Sigmoid colon (tissue), 7 donors: Measurements from ENCODE around the gene LCN1. TPM values are rescaled to one million over a fixed set of nuclear protein-coding genes. Genes with fewer than 3 reads are reported as not detected.
A peak's percentile ranks its signal among the peaks of the same experiment; 100 is the strongest.
"Not testable (repeated sequence)": the region's sequence is repeated elsewhere in the genome, so short reads cannot be mapped to it uniquely, and the experiment has no call there.

Source experiments
- DNase-seq: peaks from one replicate; pipeline ENCODE4 v3.0.0-alpha.2; 2019
- H3K27ac ChIP-seq, 4 donors: fragments of 200-600 bp; sonication (generic); one replicate each; pipeline ENCODE4 v1.5.1; 2016 to 2019; ENCODE audit warnings: mild to moderate bottlenecking in 1 of 4
- H3K27me3 ChIP-seq, 3 donors: fragments of 200-600 bp; sonication (generic); one replicate each; pipeline ENCODE4 v1.5.1; 2019; ENCODE audit warnings: mild to moderate bottlenecking in 1 of 3
- H3K36me3 ChIP-seq, 4 donors: fragments of 200-600 bp; sonication (generic); one replicate each; pipeline ENCODE4 v1.5.1; 2016 to 2019
- H3K4me1 ChIP-seq, 4 donors: fragments of 200-600 bp; sonication (generic); one replicate each; pipeline ENCODE4 v1.5.1; 2017 to 2019
- H3K4me3 ChIP-seq, 4 donors: fragments of 200-600 bp; sonication (generic); one replicate each; pipeline ENCODE4 v1.5.1; 2017 to 2019; ENCODE audit warnings: mild to moderate bottlenecking in 2 of 4, moderate library complexity in 1 of 4
- H3K9me3 ChIP-seq, 4 donors: fragments of 200-600 bp in 3 of 4; sonication (generic) in 3 of 4; one replicate each; pipeline versions ENCODE4 v1.5.1 to v1.6.1; 2013 to 2019
- CTCF ChIP-seq, 4 experiments: fragments of 450-650 bp in 3 of 4; fragments of 200-600 bp in 1 of 4; IDR thresholded peaks; one replicate each; pipeline ENCODE4 v1.5.1; 2016 to 2019; ENCODE audit warnings: antibody characterized with exemption in 4 of 4, mild to moderate bottlenecking in 3 of 4, moderate library complexity in 2 of 4
- EP300 ChIP-seq, 4 donors: sonication (generic); formaldehyde crosslinking; IDR thresholded peaks; one replicate each; pipeline ENCODE4 v1.6.1; 2017; ENCODE audit warnings: antibody characterized with exemption in 4 of 4
- POLR2A ChIP-seq, 2 donors: fragments of 450-650 bp; IDR thresholded peaks; one replicate each; pipeline ENCODE4 v1.6.1; 2016; ENCODE audit warnings: antibody characterized with exemption in 2 of 2, mild to moderate bottlenecking in 2 of 2, moderate library complexity in 2 of 2
- POLR2AphosphoS5 ChIP-seq, 4 donors: sonication (generic); formaldehyde crosslinking; IDR thresholded peaks; one replicate each; pipeline ENCODE4 v1.6.1; 2017; ENCODE audit warnings: antibody characterized with exemption in 4 of 4
- whole genome bisulfite sequencing, 2 donors: extraction: QIAGEN DNeasy Blood & Tissue Kit; methylation state at CpG; one replicate each; pipeline ENCODE4 v1.1.7; 2013; 5-methylcytosine and 5-hydroxymethylcytosine counted together
- intact Hi-C: fragments of 100-400 bp; cut with DNase I; formaldehyde crosslinking; loops from one replicate; pipeline ENCODE4 v1.15.1; 2023
- polyA plus RNA-seq, 3 donors: library from polyadenylated mRNA; stranded (reverse); fragments of 200-250 nt; gene quantifications; one replicate each; pipeline ENCODE4 v1.2.3, GENCODE V29; 2013
- total RNA-seq, 4 donors: library from RNA; depleted of rRNA; stranded (reverse); fragments of >200 nt; gene quantifications; one replicate each; pipeline ENCODE4 v1.1.0, GENCODE V29; 2016
- donor health status: healthy with polysubstance abuse.
- donor health status: Bipolar disorder and iron deficiency.
- donor health status: healthy.

The LCN1 gene
- total and polyA plus RNA-seq, 7 donors = 0.10 TPM; not detected in 6

- Histone ChIP-seq H3K27ac (no peak overlapping the region), H3K4me1 (no peaks in the 10 kb centered on the region), H3K4me3 (no peak overlapping the region), H3K27me3 (peaks cover 5 to 72% (median 23%) of the 10 kb centered on the region in 3 donors), H3K9me3 (no peaks in the 10 kb centered on the region), H3K36me3 (no peaks in the 10 kb centered on the region)
- DNase-seq = peak; percentile 53
- TF ChIP-seq POLR2AphosphoS5 (IDR thresholded peaks at IDR 0.05) = no peak
- TF ChIP-seq EP300 (IDR thresholded peaks at IDR 0.05) = no peak
- TF ChIP-seq CTCF (IDR thresholded peaks at IDR 0.05) = no peak
- TF ChIP-seq POLR2A (IDR thresholded peaks at IDR 0.05) = no peak
- intact Hi-C loops = no loop called here
- WGBS, 2 donors = 61 to 71% methylated on average over 30 of the region's 30 CpGs
Measured at GRCh38 chr9:135526730-135527571, 5.7 kb downstream of the LCN1 start.

DNA sequence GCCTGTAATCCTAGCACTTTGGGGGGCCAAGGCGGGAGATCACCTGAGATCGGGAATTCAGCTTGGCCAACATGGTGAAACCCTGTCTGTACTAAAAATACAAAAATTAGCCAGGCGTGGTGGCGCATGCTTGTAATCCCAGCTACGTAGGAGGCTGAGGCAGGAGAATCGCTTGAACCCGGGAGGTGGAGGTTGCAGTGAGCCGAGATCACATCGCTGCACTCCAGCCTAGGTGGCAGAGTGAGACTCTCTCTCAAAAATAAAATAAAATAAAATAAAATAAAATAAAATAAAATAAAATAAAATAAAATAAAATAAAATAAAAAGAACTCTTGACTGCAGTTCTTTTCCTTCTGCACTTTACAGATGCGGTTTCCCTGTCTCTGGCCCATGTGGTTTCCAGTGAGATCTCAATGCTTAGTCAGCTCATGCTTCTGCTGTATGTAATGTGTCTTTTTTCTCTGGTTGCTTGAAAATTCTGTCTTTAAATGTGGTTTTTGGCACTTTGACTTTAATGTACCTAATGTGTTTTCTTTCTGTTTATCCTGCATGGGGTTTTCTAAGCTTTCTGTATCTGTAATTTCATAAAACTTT, 7.7 kb downstream of the LCN1 start:
- H3K4me3 ChIP-seq, H3K9me3 ChIP-seq, H3K27ac ChIP-seq, H3K36me3 ChIP-seq, H3K4me1 ChIP-seq, intact Hi-C loops: not testable (repeated sequence)
- DNase-seq = peak; percentile 2
- H3K27me3 ChIP-seq = peaks cover 5 to 53% (median 8%) of the 10 kb centered on the region in 3 donors
- WGBS, 2 donors = 94 to 96% methylated on average over 10 of the region's 10 CpGs

- intact Hi-C loops = no loop called here
- DNase-seq = peak; percentile 20
- H3K4me1 ChIP-seq = no peaks in the 10 kb centered on the region
- H3K27ac ChIP-seq = no peak overlapping the region
- H3K27me3 ChIP-seq = peaks cover 1 to 44% (median 8%) of the 10 kb centered on the region in 3 donors
- H3K9me3 ChIP-seq = no peaks in the 10 kb centered on the region
- WGBS, 2 donors = 69 to 80% methylated on average over 5 of the region's 5 CpGs
- H3K36me3 ChIP-seq = no peaks in the 10 kb centered on the region
- TF ChIP-seq CTCF (IDR thresholded peaks at IDR 0.05) (no peak), EP300 (IDR thresholded peaks at IDR 0.05) (no peak), POLR2AphosphoS5 (IDR thresholded peaks at IDR 0.05) (no peak), POLR2A (IDR thresholded peaks at IDR 0.05) (no peak)
- no peak overlapping the region for H3K4me3 ChIP-seq
Measured at GRCh38 chr9:135530146-135530545, 8.9 kb downstream of the LCN1 start.

- no peaks in the 10 kb centered on the region for H3K36me3 ChIP-seq
- no peak overlapping the region for H3K4me3 ChIP-seq
- intact Hi-C loops = no loop called here
- peak; percentile 50 for DNase-seq
- WGBS, 2 donors = 91 to 93% methylated on average over 10 of the region's 10 CpGs
- TF ChIP-seq CTCF (IDR thresholded peaks at IDR 0.05) = no peak
- TF ChIP-seq POLR2A (IDR thresholded peaks at IDR 0.05) = no peak
- TF ChIP-seq POLR2AphosphoS5 (IDR thresholded peaks at IDR 0.05) = no peak
- TF ChIP-seq EP300 (IDR thresholded peaks at IDR 0.05) = no peak
- no peaks in the 10 kb centered on the region for H3K4me1 ChIP-seq
- no peaks in the 10 kb centered on the region for H3K9me3 ChIP-seq
- peaks cover 0 to 35% (median 8%) of the 10 kb centered on the region in 3 donors for H3K27me3 ChIP-seq
- H3K27ac ChIP-seq = no peak overlapping the region
Measured at GRCh38 chr9:135531096-135531495, 9.9 kb downstream of the LCN1 start.

DNA sequence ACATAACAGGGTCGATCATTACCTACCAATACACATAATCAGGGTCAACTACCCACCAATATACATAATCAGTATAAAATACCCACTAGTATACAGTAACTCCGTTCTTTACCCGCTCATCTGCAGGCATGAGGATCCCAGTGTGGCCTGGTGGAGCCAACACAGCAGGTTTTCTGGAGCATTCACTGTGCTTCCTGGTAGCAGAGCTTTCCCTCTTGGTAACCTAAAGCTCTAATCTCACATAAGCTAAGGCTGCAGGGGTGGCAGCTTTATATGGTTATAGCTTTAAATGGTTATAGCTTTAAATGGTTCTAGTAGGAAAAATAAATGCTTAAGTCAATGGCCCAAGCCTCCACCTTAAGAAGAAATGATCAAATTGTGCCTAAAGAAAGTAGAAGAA, 11.9 kb downstream of the LCN1 start:
- Histone ChIP-seq H3K36me3 (no peaks in the 10 kb centered on the region), H3K27ac (no peak overlapping the region), H3K9me3 (no peaks in the 10 kb centered on the region), H3K4me3 (no peak overlapping the region), H3K27me3 (peaks cover 0 to 21% (median 0%) of the 10 kb centered on the region in 3 donors), H3K4me1 (no peaks in the 10 kb centered on the region)
- DNase-seq = peak; percentile 14
- 86% methylated on average over 3 of the region's 3 CpGs for WGBS, 2 donors
- TF ChIP-seq POLR2AphosphoS5 (IDR thresholded peaks at IDR 0.05) (no peak), EP300 (IDR thresholded peaks at IDR 0.05) (no peak), CTCF (IDR thresholded peaks at IDR 0.05) (no peak), POLR2A (IDR thresholded peaks at IDR 0.05) (no peak)
- intact Hi-C loops = no loop called here
